MCF 10A (cell line): Measurements from ENCODE around the gene RHOU. TPM values are rescaled to one million over a fixed set of nuclear protein-coding genes. Genes with fewer than 3 reads are reported as not detected.

Source experiments
- BruUV-seq: library from RNA; stranded (reverse); fragments of 400-500 nt; replicated peaks from 2 replicates; lab custom pipeline; 2021; lab: Mats Ljungman, UMichigan
- CTCF ChIA-PET: fragments of 300-600 bp; sonication (Branson Sonifier 250); formaldehyde crosslinking; extraction: SDS; loops from one replicate; lab custom pipeline; 2021; ENCODE audit warnings: antibody characterized with exemption, inconsistent platforms; lab: Yijun Ruan, JAX
- POLR2A ChIA-PET: fragments of 300-600, 350-650 bp; sonication (Branson Sonifier 250); formaldehyde crosslinking; extraction: SDS; loops from one replicate; lab custom pipeline; 2020; ENCODE audit warnings: antibody characterized with exemption, inconsistent platforms; lab: Yijun Ruan, JAX
- DNase-seq: peaks from one replicate; pipeline ENCODE4 v3.0.0-alpha.2; 2018; ENCODE audit not compliant: unreplicated experiment
- H3K27ac Mint-ChIP-seq: one replicate; pipeline ENCODE4 v1.8.0; 2022; ENCODE audit warnings: mild to moderate bottlenecking, low read depth, mixed read lengths; ENCODE audit not compliant: unreplicated experiment
- H3K27me3 Mint-ChIP-seq: one replicate; pipeline ENCODE4 v1.8.0; 2022; ENCODE audit warnings: mixed read lengths; ENCODE audit not compliant: insufficient read depth, unreplicated experiment
- H3K36me3 Mint-ChIP-seq: one replicate; pipeline ENCODE4 v1.8.0; 2022; ENCODE audit warnings: mild to moderate bottlenecking, moderate library complexity, mixed read lengths; ENCODE audit not compliant: insufficient read depth, unreplicated experiment
- H3K4me1 Mint-ChIP-seq: one replicate; pipeline ENCODE4 v1.8.0; 2022; ENCODE audit warnings: mixed read lengths; ENCODE audit not compliant: insufficient read depth, unreplicated experiment
- H3K4me3 Mint-ChIP-seq: one replicate; pipeline ENCODE4 v1.8.0; 2022; ENCODE audit warnings: mild to moderate bottlenecking, moderate library complexity, mixed read lengths; ENCODE audit not compliant: unreplicated experiment
- H3K9me3 Mint-ChIP-seq: one replicate; pipeline ENCODE4 v1.8.0; 2022; ENCODE audit warnings: mixed read lengths; ENCODE audit not compliant: unreplicated experiment
- CTCF ChIP-seq: fragments of 200-600 bp; IDR thresholded peaks from one replicate; pipeline ENCODE4 v1.8.0; 2022; ENCODE audit warnings: antibody characterized with exemption, mild to moderate bottlenecking; ENCODE audit not compliant: unreplicated experiment
- intact Hi-C: fragments of 100-400 bp; cut with micrococcal nuclease; formaldehyde crosslinking; loops from 2 replicates; pipeline ENCODE4 v1.14.1; 2022
- total RNA-seq: library from RNA; stranded (reverse); gene quantifications from 2 replicates; pipeline ENCODE4 v1.2.3, GENCODE V29; 2022

RHOU gene
- total RNA-seq, 1 experiment from 2014 or later, result 2.1 TPM

GRCh38 chr1:228745497-228745896 is 10.2 kb downstream of the RHOU start:
- ChIA-PET CTCF (interaction anchor here (0.7 kb wide), 2 partner anchors 28 to 486 kb away, joined by 3 read pairs; no protein-coding TSS in a partner anchor), POLR2A (interaction anchor here (1.0 to 1.8 kb wide), 2 partner anchors 8 to 10 kb away, joined by 3 to 4 read pairs; partner anchors contain the start of gene RHOU)
- Mint-ChIP-seq H3K36me3 (peaks cover 9% of the 10 kb centered on the region), H3K27ac (no peak overlapping the region), H3K4me3 (no peak overlapping the region), H3K9me3 (no peaks in the 10 kb centered on the region), H3K4me1 (peaks cover 5% of the 10 kb centered on the region), H3K27me3 (peaks cover 26% of the 10 kb centered on the region)
- BruUV-seq, result no TSS peak
- no peak for TF ChIP-seq CTCF
- intact Hi-C loops, result no loop called here
- DNase-seq, result no peak

- Mint-ChIP-seq H3K4me3 (no peak overlapping the region), H3K4me1 (no peaks in the 10 kb centered on the region), H3K27me3 (peaks cover 45% of the 10 kb centered on the region), H3K36me3 (peaks cover 5% of the 10 kb centered on the region), H3K27ac (no peak overlapping the region), H3K9me3 (no peaks in the 10 kb centered on the region)
- intact Hi-C loops, result no loop called here
- no peak for TF ChIP-seq CTCF
- ChIA-PET CTCF (no interaction called here), POLR2A (no interaction called here)
- no peak for DNase-seq
- no TSS peak for BruUV-seq
Measured at GRCh38 chr1:228747301-228747935, 12.1 kb downstream of the RHOU start.

GRCh38 chr1:228748029-228748428 is 12.8 kb downstream of the RHOU start:
- intact Hi-C loops, result no loop called here
- Mint-ChIP-seq H3K9me3 (no peaks in the 10 kb centered on the region), H3K4me3 (no peak overlapping the region), H3K4me1 (no peaks in the 10 kb centered on the region), H3K27ac (no peak overlapping the region), H3K27me3 (peaks cover 51% of the 10 kb centered on the region), H3K36me3 (no peaks in the 10 kb centered on the region)
- DNase-seq, result no peak
- CTCF ChIA-PET, result no interaction called here
- no TSS peak for BruUV-seq
- TF ChIP-seq CTCF, result no peak
- POLR2A ChIA-PET, result no interaction called here

DNA sequence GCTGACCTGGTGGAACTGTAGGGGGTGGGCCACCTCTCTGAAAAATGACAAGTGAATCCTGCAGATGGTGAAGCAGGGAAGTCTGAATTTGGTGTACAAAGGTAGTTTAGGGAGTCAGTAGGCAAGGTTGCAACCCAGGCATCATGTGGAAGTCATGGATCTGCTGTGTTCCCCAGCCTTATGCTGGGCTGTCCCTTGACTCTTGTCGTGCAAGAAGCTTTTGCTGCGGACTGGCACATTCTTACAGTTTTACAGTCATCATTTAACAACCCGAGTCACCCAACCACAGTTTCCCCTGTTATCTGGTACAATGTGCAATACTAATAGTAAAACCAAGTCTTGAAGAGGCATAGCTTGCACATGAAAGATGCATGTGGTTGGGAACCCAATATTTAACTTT is 13.2 kb downstream of the RHOU start:
- no peaks in the 10 kb centered on the region for H3K36me3 Mint-ChIP-seq
- no peak for DNase-seq
- BruUV-seq, result no TSS peak
- TF ChIP-seq CTCF, result no peak
- ChIA-PET POLR2A (interaction anchor here (0.6 kb wide), 1 partner anchor 471 kb away, joined by 3 read pairs; no protein-coding TSS in a partner anchor), CTCF (interaction anchor here (1.3 kb wide), 1 partner anchor 12 kb away, joined by 6 read pairs; no protein-coding TSS in a partner anchor)
- intact Hi-C loops, result no loop called here
- no peak overlapping the region for H3K4me3 Mint-ChIP-seq
- no peaks in the 10 kb centered on the region for H3K9me3 Mint-ChIP-seq
- no peaks in the 10 kb centered on the region for H3K4me1 Mint-ChIP-seq
- peaks cover 55% of the 10 kb centered on the region for H3K27me3 Mint-ChIP-seq
- no peak overlapping the region for H3K27ac Mint-ChIP-seq
